ENCODE measurements around the gene FARP1.

GRCh38 chr13:98461486-98462240 lies 318.8 kb downstream of the FARP1 start:
- no peak for TF ChIP-seq POLR2A (IDR thresholded peaks at IDR 0.05)
- TF ChIP-seq CTCF (IDR thresholded peaks at IDR 0.05): no peak
